Panc1 (cell line): ENCODE data around the gene GABRR2.

Source experiments
- CTCF ChIP-seq: fragments of 450-650 bp; IDR thresholded peaks from 2 replicates; pipeline ENCODE4 v1.5.1; 2017; ENCODE audit warnings: mild to moderate bottlenecking
- POLR2AphosphoS5 ChIP-seq: IDR thresholded peaks from 2 replicates; pipeline ENCODE4 v1.6.1; 2012; ENCODE audit warnings: mild to moderate bottlenecking, low read depth, low read length, moderate library complexity
- REST ChIP-seq, 2 experiments: IDR thresholded peaks; 2 replicates each; pipeline ENCODE4 v1.6.1; 2011 to 2012; ENCODE audit warnings: low read depth in 2 of 2, control low read depth in 1 of 2, low read length in 1 of 2, mild to moderate bottlenecking in 1 of 2, moderate library complexity in 1 of 2; ENCODE audit not compliant: insufficient read depth in 1 of 2
- SIN3A ChIP-seq: IDR thresholded peaks from 2 replicates; pipeline ENCODE4 v1.6.1; 2012; ENCODE audit warnings: low read depth, mild to moderate bottlenecking, low read length, moderate library complexity, borderline replicate concordance; ENCODE audit not compliant: insufficient read depth

- TF ChIP-seq CTCF = no peak
- TF ChIP-seq REST (IDR thresholded peaks at IDR 0.05; ENCODE audit: insufficient read depth in 1 of 2, low read depth in 2 of 2, low read length in 1 of 2) = no peak
- TF ChIP-seq POLR2AphosphoS5 = no peak
- TF ChIP-seq SIN3A = no peak
These were observed 31.0 kb downstream of the GABRR2 start for GRCh38 chr6:89284081-89284480.
